K562 (cell line): Measurements from ENCODE around the gene CCDC54. TPM values are rescaled to one million over a fixed set of nuclear protein-coding genes. Genes with fewer than 3 reads are reported as not detected.
A peak's percentile ranks its signal among the peaks of the same experiment; 100 is the strongest.

Source experiments
- ARID1B ChIP-seq: fragments of 450-650 bp; IDR thresholded peaks from 2 replicates; pipeline ENCODE4 v1.6.1; 2016; ENCODE audit warnings: antibody characterized with exemption, mild to moderate bottlenecking, inconsistent platforms
- ATF7 ChIP-seq: fragments of 450-650 bp; IDR thresholded peaks from 2 replicates; pipeline ENCODE4 v1.7.1; 2014; ENCODE audit warnings: mild to moderate bottlenecking, moderate library complexity
- CHD4 ChIP-seq: fragments of 200-600 bp; sonication (generic); IDR thresholded peaks from 3 replicates; pipeline ENCODE4 v1.6.1; 2012; ENCODE audit warnings: low read depth, mild to moderate bottlenecking, mixed read lengths, low read length, inconsistent platforms; ENCODE audit not compliant: insufficient read depth, insufficient replicate concordance, poor library complexity, severe bottlenecking
- DPF2 ChIP-seq: fragments of 450-650 bp; IDR thresholded peaks from 2 replicates; pipeline ENCODE4 v1.6.1; 2016
- EGR1 ChIP-seq: fragments of 450-650 bp; conservative IDR thresholded peaks from 2 replicates; pipeline ENCODE4 v1.6.1; 2017; ENCODE audit warnings: mild to moderate bottlenecking
- GABPA ChIP-seq: fragments of 200-800 bp; sonication (Bioruptor generic); conservative IDR thresholded peaks from 2 replicates; pipeline ENCODE4 v1.6.1; 2016; ENCODE audit warnings: low read depth, missing genetic modification characterization, missing compliant biosample characterization
- HDAC6 ChIP-seq: IDR thresholded peaks from 2 replicates; pipeline ENCODE4 v1.6.1; 2012; ENCODE audit warnings: low read depth, mild to moderate bottlenecking, control low read depth, inconsistent platforms, low read length, moderate library complexity
- HIVEP1 ChIP-seq: fragments of 250-450 bp; sonication (Bioruptor Pico); IDR thresholded peaks from 2 replicates; pipeline ENCODE4 v1.4.0; 2020; ENCODE audit warnings: mild to moderate bottlenecking
- MAFG ChIP-seq: fragments of 450-650 bp; conservative IDR thresholded peaks from 2 replicates; pipeline ENCODE4 v1.6.1; 2016; ENCODE audit warnings: missing genetic modification characterization, missing compliant biosample characterization
- MEIS2 ChIP-seq: fragments of 450-650 bp; IDR thresholded peaks from 2 replicates; pipeline ENCODE4 v1.6.1; 2014; ENCODE audit warnings: mild to moderate bottlenecking; ENCODE audit not compliant: partially characterized antibody
- MTA3 ChIP-seq: fragments of 450-650 bp; formaldehyde crosslinking; IDR thresholded peaks from 2 replicates; pipeline ENCODE4 v1.6.1; 2017; ENCODE audit warnings: mild to moderate bottlenecking, borderline replicate concordance
- NFATC3 ChIP-seq: fragments of 450-650 bp; IDR thresholded peaks from 2 replicates; pipeline ENCODE4 v1.6.1; 2017; ENCODE audit warnings: mild to moderate bottlenecking
- NFE2L1 ChIP-seq: fragments of 450-650 bp; IDR thresholded peaks from 2 replicates; pipeline ENCODE4 v1.6.1; 2016; ENCODE audit warnings: missing genetic modification characterization, low read depth, mild to moderate bottlenecking, missing compliant biosample characterization, moderate library complexity, borderline replicate concordance
- NFIX ChIP-seq: fragments of 250-450 bp; sonication (Bioruptor Pico); IDR thresholded peaks from 2 replicates; pipeline ENCODE4 v1.4.0; 2020; ENCODE audit warnings: low read depth, mild to moderate bottlenecking, moderate library complexity
- NFRKB ChIP-seq: fragments of 450-650 bp; IDR thresholded peaks from 2 replicates; pipeline ENCODE4 v1.6.1; 2016; ENCODE audit warnings: low read depth
- POLR2AphosphoS5 ChIP-seq: IDR thresholded peaks from 2 replicates; pipeline ENCODE4 v1.6.1; 2011; ENCODE audit warnings: mild to moderate bottlenecking, low read depth, low read length, moderate library complexity; ENCODE audit not compliant: control insufficient read depth, insufficient read depth
- SP2 ChIP-seq: IDR thresholded peaks from 2 replicates; pipeline ENCODE4 v1.6.1; 2011; ENCODE audit warnings: mild to moderate bottlenecking, low read depth, low read length, moderate library complexity; ENCODE audit not compliant: poor library complexity, severe bottlenecking; ENCODE audit errors: extremely low read depth
- SRSF1 ChIP-seq: fragments of 200-400 bp; formaldehyde crosslinking; IDR thresholded peaks from 2 replicates; pipeline ENCODE4 v1.6.1; 2017; ENCODE audit warnings: mild to moderate bottlenecking, low read depth, low read length, moderate library complexity
- SRSF7 ChIP-seq: fragments of 200-400 bp; formaldehyde crosslinking; optimal IDR thresholded peaks from 2 replicates; pipeline ENCODE3; 2017; ENCODE audit warnings: mild to moderate bottlenecking, low read depth, low read length
- TAF15 ChIP-seq: fragments of 200-400 bp; formaldehyde crosslinking; IDR thresholded peaks from 2 replicates; pipeline ENCODE4 v1.6.1; 2017; ENCODE audit warnings: mild to moderate bottlenecking, low read depth, low read length, moderate library complexity
- TCF3 ChIP-seq: sonication (generic); formaldehyde crosslinking; IDR thresholded peaks from 2 replicates; pipeline ENCODE4 v1.4.0; 2020; ENCODE audit warnings: mild to moderate bottlenecking, missing genetic modification reagents
- ZBED1 ChIP-seq: IDR thresholded peaks from 2 replicates; pipeline ENCODE4 v1.6.1; 2014
- ZNF316 ChIP-seq: fragments of 450-650 bp; IDR thresholded peaks from 2 replicates; pipeline ENCODE4 v1.6.1; 2016
- polyA plus RNA-seq, 8 experiments: library from polyadenylated mRNA; depleted of rRNA in 4 of 8; stranded (reverse) in 5 of 8; unstranded in 3 of 8; fragments of >200 nt; fragmentation: Nextera tagmentation in 2 of 8; fragmentation: Illumina TruSeq in 1 of 8; extraction: Ambion mirVana in 2 of 8; extraction: Trizol in 1 of 8; gene quantifications; 2 replicates each; pipeline versions ENCODE4 v1.2.1 to v1.2.3, GENCODE V29; 2011 to 2014; ENCODE audit warnings: inconsistent platforms in 1 of 8, missing spikeins in 1 of 8
- total RNA-seq, 7 experiments: library from RNA; depleted of rRNA in 6 of 7; stranded (reverse); fragments of >200 nt in 6 of 7; fragmentation: Illumina TruSeq in 2 of 7; extraction: Trizol in 2 of 7; gene quantifications; 2 replicates each; pipeline versions ENCODE4 v1.2.1 to v1.2.3, GENCODE V29; 2011 to 2021; ENCODE audit warnings: low replicate concordance in 1 of 7
- TF ChIP-seq, protein P1 (sequence below): fragments of 250-450 bp; sonication (Bioruptor Pico); IDR thresholded peaks from 2 replicates; pipeline ENCODE4 v1.5.0; 2020; ENCODE audit warnings: mild to moderate bottlenecking
- TF ChIP-seq, protein P2 (sequence below): IDR thresholded peaks from 2 replicates; pipeline ENCODE4 v1.6.1; 2012; ENCODE audit warnings: low read depth, low read length, improper control_type of control experiment, borderline replicate concordance
- TF ChIP-seq, protein P3 (sequence below): fragments of 200-800 bp; sonication (Bioruptor generic); IDR thresholded peaks from 2 replicates; pipeline ENCODE4 v1.6.1; 2017; ENCODE audit warnings: missing genetic modification characterization, missing compliant biosample characterization

CCDC54 gene
- total and polyA plus RNA-seq, 9 of the 15 experiments (the other 6 are each of a cell fraction or from before 2014, with no cell fraction given) = not detected

DNA sequence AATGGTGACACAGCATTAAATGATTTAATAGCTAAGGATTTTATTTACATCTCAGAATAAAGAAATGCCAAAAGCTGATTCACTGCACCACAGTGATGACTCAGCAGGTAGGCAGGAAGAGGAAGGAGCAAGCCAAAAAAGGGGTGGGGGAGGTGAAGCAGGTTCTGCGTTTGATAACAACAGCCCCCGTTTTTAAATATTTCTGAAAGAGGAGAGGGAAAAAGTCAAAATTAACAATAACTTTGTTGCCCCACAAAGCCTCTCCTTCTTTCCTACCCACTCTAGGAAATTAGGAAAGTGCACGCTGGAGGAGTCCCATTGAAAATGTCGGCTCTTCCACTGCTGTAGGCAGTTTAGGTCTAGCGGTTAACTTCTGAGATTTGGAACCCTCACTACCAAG, 9.9 kb upstream of the CCDC54 start (continued):
- TF ChIP-seq, protein P1, sequence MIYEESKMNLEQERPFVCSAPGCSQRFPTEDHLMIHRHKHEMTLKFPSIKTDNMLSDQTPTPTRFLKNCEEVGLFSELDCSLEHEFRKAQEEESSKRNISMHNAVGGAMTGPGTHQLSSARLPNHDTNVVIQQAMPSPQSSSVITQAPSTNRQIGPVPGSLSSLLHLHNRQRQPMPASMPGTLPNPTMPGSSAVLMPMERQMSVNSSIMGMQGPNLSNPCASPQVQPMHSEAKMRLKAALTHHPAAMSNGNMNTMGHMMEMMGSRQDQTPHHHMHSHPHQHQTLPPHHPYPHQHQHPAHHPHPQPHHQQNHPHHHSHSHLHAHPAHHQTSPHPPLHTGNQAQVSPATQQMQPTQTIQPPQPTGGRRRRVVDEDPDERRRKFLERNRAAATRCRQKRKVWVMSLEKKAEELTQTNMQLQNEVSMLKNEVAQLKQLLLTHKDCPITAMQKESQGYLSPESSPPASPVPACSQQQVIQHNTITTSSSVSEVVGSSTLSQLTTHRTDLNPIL (CRISPR knock-in tag) = no peak
- TF ChIP-seq ZNF316 = peak; percentile 99
- peak; percentile 66; the same call in 1 of the 2 replicates for TF ChIP-seq DPF2
- TF ChIP-seq ATF7 = peak; percentile 40; the same call in 1 of the 2 replicates
- peak; percentile 97 for TF ChIP-seq MAFG (tag)
- TF ChIP-seq MEIS2 = peak; percentile 24
- no peak for TF ChIP-seq SRSF1
- TF ChIP-seq NFIX = no peak
- TF ChIP-seq, protein P2, sequence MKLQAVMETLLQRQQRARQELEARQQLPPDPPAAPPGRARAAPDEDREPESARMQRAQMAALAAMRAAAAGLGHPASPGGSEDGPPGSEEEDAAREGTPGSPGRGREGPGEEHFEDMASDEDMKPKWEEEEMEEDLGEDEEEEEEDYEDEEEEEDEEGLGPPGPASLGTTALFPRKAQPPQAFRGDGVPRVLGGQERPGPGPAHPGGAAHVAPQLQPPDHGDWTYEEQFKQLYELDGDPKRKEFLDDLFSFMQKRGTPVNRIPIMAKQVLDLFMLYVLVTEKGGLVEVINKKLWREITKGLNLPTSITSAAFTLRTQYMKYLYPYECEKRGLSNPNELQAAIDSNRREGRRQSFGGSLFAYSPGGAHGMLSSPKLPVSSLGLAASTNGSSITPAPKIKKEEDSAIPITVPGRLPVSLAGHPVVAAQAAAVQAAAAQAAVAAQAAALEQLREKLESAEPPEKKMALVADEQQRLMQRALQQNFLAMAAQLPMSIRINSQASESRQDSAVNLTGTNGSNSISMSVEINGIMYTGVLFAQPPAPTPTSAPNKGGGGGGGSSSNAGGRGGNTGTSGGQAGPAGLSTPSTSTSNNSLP = peak; percentile 51; the same call in 1 of the 2 replicates
- TF ChIP-seq, protein P3, sequence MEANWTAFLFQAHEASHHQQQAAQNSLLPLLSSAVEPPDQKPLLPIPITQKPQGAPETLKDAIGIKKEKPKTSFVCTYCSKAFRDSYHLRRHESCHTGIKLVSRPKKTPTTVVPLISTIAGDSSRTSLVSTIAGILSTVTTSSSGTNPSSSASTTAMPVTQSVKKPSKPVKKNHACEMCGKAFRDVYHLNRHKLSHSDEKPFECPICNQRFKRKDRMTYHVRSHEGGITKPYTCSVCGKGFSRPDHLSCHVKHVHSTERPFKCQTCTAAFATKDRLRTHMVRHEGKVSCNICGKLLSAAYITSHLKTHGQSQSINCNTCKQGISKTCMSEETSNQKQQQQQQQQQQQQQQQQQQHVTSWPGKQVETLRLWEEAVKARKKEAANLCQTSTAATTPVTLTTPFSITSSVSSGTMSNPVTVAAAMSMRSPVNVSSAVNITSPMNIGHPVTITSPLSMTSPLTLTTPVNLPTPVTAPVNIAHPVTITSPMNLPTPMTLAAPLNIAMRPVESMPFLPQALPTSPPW = no peak; the same call in 1 of the 2 replicates
- peak; percentile 70; the same call in 1 of the 2 replicates for TF ChIP-seq NFE2L1 (tag)
- TF ChIP-seq EGR1 = no peak
- no peak for TF ChIP-seq TCF3 (CRISPR knock-in tag)
- TF ChIP-seq SRSF7 = no peak
- TF ChIP-seq HDAC6 = no peak
- TF ChIP-seq ARID1B = peak; percentile 68; the same call in 1 of the 2 replicates
- TF ChIP-seq HIVEP1 (CRISPR knock-in tag) = no peak
- peak; percentile 51 for TF ChIP-seq GABPA (tag)
- no peak for TF ChIP-seq POLR2AphosphoS5
- TF ChIP-seq NFATC3 = no peak
- TF ChIP-seq NFRKB = no peak
- TF ChIP-seq SP2 = no peak
- TF ChIP-seq CHD4 = no peak
- TF ChIP-seq MTA3 = no peak
- TF ChIP-seq TAF15 = no peak
- TF ChIP-seq ZBED1 = no peak
